NCI-H2227 (cell line): ENCODE measurements around the gene PFKM.
"Not testable (repeated sequence)": the region's sequence is repeated elsewhere in the genome, so short reads cannot be mapped to it uniquely, and the experiment has no call there.

Source experiments
- DNase-seq: peaks from one replicate; lab custom pipeline; 2025; ENCODE audit not compliant: unreplicated experiment; lab: John Stamatoyannopoulos, UW

The PFKM gene

GRCh38 chr12:48110691-48111311 lies 8.4 kb upstream of the PFKM start:
- DNase-seq = no peak

GRCh38 chr12:48111312-48111693 lies 7.9 kb upstream of the PFKM start:
- DNase-seq = not testable (repeated sequence)

- no peak for DNase-seq
Observed at GRCh38 chr12:48115957-48116356, 3.2 kb upstream of the PFKM start.

- peak; percentile 53 for DNase-seq
Observed at GRCh38 chr12:48118284-48118871, 786 bp upstream of the PFKM start.

- peak; percentile 25 for DNase-seq
Observed at GRCh38 chr12:48119834-48120195, 651 bp downstream of the PFKM start.

GRCh38 chr12:48121522-48121921 lies 2.4 kb downstream of the PFKM start:
- peak; percentile 13 for DNase-seq

GRCh38 chr12:48122065-48122834 lies 3.1 kb downstream of the PFKM start:
- no peak for DNase-seq

- DNase-seq = no peak
Observed at GRCh38 chr12:48123169-48123568, 4.0 kb downstream of the PFKM start.

- not testable (repeated sequence) for DNase-seq
Observed at GRCh38 chr12:48125542-48125941, 6.4 kb downstream of the PFKM start.

GRCh38 chr12:48125985-48126384 lies 6.8 kb downstream of the PFKM start:
- no peak for DNase-seq

- no peak for DNase-seq
Observed at GRCh38 chr12:48126953-48127630, 7.9 kb downstream of the PFKM start.

- no peak for DNase-seq
Observed at GRCh38 chr12:48128800-48129199, 9.6 kb downstream of the PFKM start.

GRCh38 chr12:48129376-48129775 lies 10.2 kb downstream of the PFKM start:
- no peak for DNase-seq

- DNase-seq = no peak
Observed at GRCh38 chr12:48131517-48131916, 12.4 kb downstream of the PFKM start.

- no peak for DNase-seq
Observed at GRCh38 chr12:48132826-48133225, 13.7 kb downstream of the PFKM start.

- DNase-seq = no peak
Observed at GRCh38 chr12:48135027-48135426, 15.9 kb downstream of the PFKM start.

GRCh38 chr12:48142818-48143674 lies 23.9 kb downstream of the PFKM start:
- no peak for DNase-seq

- DNase-seq = no peak
Observed at GRCh38 chr12:48143898-48144297, 24.7 kb downstream of the PFKM start.

- no peak for DNase-seq
Observed at GRCh38 chr12:48145981-48146380, 26.8 kb downstream of the PFKM start.

GRCh38 chr12:48151103-48151771 lies 32.1 kb downstream of the PFKM start:
- DNase-seq = no peak
